Kidney (tissue), 14 donors: ENCODE measurements around the gene OR4K1. TPM values are rescaled to one million over a fixed set of nuclear protein-coding genes. Genes with fewer than 3 reads are reported as not detected.

Experiments
- DNase-seq, 5 donors: peaks; one replicate each; pipeline ENCODE4 v3.0.0-alpha.2; 2013 to 2020
- FAIRE-seq: peaks from 2 replicates; lab custom pipeline; 2012; peaks lifted over from hg19 to GRCh38; lab: Jason Lieb, UNC
- H3K27ac ChIP-seq, 2 donors: one replicate each; pipeline ENCODE4 v1.7.0; 2013; ENCODE audit warnings: low read depth in 2 of 2, low read length in 2 of 2, inconsistent platforms in 1 of 2
- H3K27me3 ChIP-seq: one replicate; pipeline ENCODE4 v1.7.1; 2013; ENCODE audit warnings: low read length, inconsistent platforms; ENCODE audit not compliant: control insufficient read depth, insufficient read depth
- H3K36me3 ChIP-seq, 3 donors: one replicate each; pipeline versions ENCODE4 v1.7.0 to v1.7.1; 2013; ENCODE audit warnings: low read length in 3 of 3, control low read depth in 1 of 3, inconsistent platforms in 1 of 3; ENCODE audit not compliant: insufficient read depth in 3 of 3, control insufficient read depth in 2 of 3
- H3K4me1 ChIP-seq, 3 donors: one replicate each; pipeline versions ENCODE4 v1.7.0 to v1.7.1; 2013; ENCODE audit warnings: low read length in 3 of 3, inconsistent platforms in 1 of 3, low read depth in 1 of 3; ENCODE audit not compliant: control insufficient read depth in 2 of 3, insufficient read depth in 2 of 3
- H3K4me3 ChIP-seq, 3 donors: one replicate each; pipeline versions ENCODE4 v1.7.0 to v1.8.1; 2013; ENCODE audit warnings: low read length in 3 of 3, control low read depth in 1 of 3, inconsistent platforms in 1 of 3
- H3K9ac ChIP-seq, 3 donors: one replicate each; pipeline versions ENCODE4 v1.7.0 to v1.7.1; 2013; ENCODE audit warnings: low read length in 3 of 3, control low read depth in 1 of 3, inconsistent platforms in 1 of 3
- H3K9me3 ChIP-seq, 3 donors: one replicate each; pipeline versions ENCODE4 v1.7.0 to v1.7.1; 2013; ENCODE audit warnings: low read length in 3 of 3, control low read depth in 1 of 3, inconsistent platforms in 1 of 3; ENCODE audit not compliant: control insufficient read depth in 2 of 3, insufficient read depth in 1 of 3
- CTCF ChIP-seq: IDR thresholded peaks from 3 replicates; pipeline ENCODE4 v1.5.1; 2012; ENCODE audit warnings: mild to moderate bottlenecking, moderate library complexity, borderline replicate concordance; ENCODE audit not compliant: insufficient read depth; ENCODE audit errors: extremely low read depth
- intact Hi-C: fragments of 100-400 bp; cut with DNase I; formaldehyde crosslinking; loops from one replicate; pipeline ENCODE4 v1.11.1; 2022
- polyA plus RNA-seq: library from polyadenylated mRNA; stranded (reverse); fragments of 350-450 nt; fragmentation: Illumina TruSeq; extraction: RNeasy Lipid Tissue Mini Kit (QIAGEN cat#74804); gene quantifications from one replicate; pipeline ENCODE4 v1.2.3, GENCODE V29; 2014; ENCODE audit warnings: low read depth, low replicate concordance; ENCODE audit not compliant: insufficient read depth
- total RNA-seq: library from RNA; stranded (reverse); fragmentation: NEBNext Ultra II Directional; extraction: Animal tissue kit (Norgen Biotek cat#: 25700); gene quantifications from one replicate; pipeline ENCODE4 v1.2.1, GENCODE V29; 2021
- donor health status: control.
- donor health status: control.
- donor health status: control.
- donor health status: control.
- donor health status: control.
- donor health status: DM: yes; HTN: yes; CAD: no.
- donor health status: Normal renal cell carcinoma (clear cell type).

The OR4K1 gene
- total and polyA plus RNA-seq, 2 donors from 2014 or later = not detected

GRCh38 chr14:19917955-19918518, 12.7 kb upstream of the OR4K1 start:
- Histone ChIP-seq H3K36me3 (no peaks in the 10 kb centered on the region), H3K4me3 (no peak overlapping the region), H3K9ac (no peak overlapping the region), H3K27ac (no peak overlapping the region), H3K4me1 (no peaks in the 10 kb centered on the region), H3K27me3 (no peaks in the 10 kb centered on the region), H3K9me3 (no peaks in the 10 kb centered on the region)
- intact Hi-C loops = no loop called here
- FAIRE-seq (no peak), DNase-seq (no peak)
- no peak for TF ChIP-seq CTCF

- no peaks in the 10 kb centered on the region for H3K36me3 ChIP-seq
- H3K27ac ChIP-seq = no peak overlapping the region
- intact Hi-C loops = no loop called here
- H3K27me3 ChIP-seq = no peaks in the 10 kb centered on the region
- H3K4me1 ChIP-seq = no peaks in the 10 kb centered on the region
- H3K9ac ChIP-seq = no peak overlapping the region
- no peak for TF ChIP-seq CTCF
- FAIRE-seq = no peak
- H3K4me3 ChIP-seq = no peak overlapping the region
- DNase-seq = no peak
- no peaks in the 10 kb centered on the region for H3K9me3 ChIP-seq
These were observed 12.0 kb upstream of the OR4K1 start for GRCh38 chr14:19918553-19919264.

GRCh38 chr14:19920021-19920657, 10.6 kb upstream of the OR4K1 start, which contains the start of gene OR4K5:
OR4K5 (plus strand) TSS chr14:19920607; CDS start chr14:19920607, 0 bp downstream.
- H3K9ac ChIP-seq = no peak within 1 kb of the TSS
- intact Hi-C loops = no loop called here
- no peak within 1 kb of the TSS for H3K4me3 ChIP-seq
- FAIRE-seq (no peak), DNase-seq (no peak)
- H3K27me3 ChIP-seq = no peaks in the 10 kb centered on the region
- no peak for TF ChIP-seq CTCF
- no peaks in the 10 kb centered on the region for H3K36me3 ChIP-seq
- H3K27ac ChIP-seq = no peak within 1 kb of the TSS
- no peaks in the 10 kb centered on the region for H3K4me1 ChIP-seq
- H3K9me3 ChIP-seq = no peaks in the 10 kb centered on the region
